ENCODE results near the gene SLC49A3. TPM values are rescaled to one million over a fixed set of nuclear protein-coding genes. Genes with fewer than 3 reads are reported as not detected.

The SLC49A3 gene
- total and polyA plus RNA-seq, 2 of the 13 experiments (the other 11 are each of a cell fraction or from before 2014, with no cell fraction given) = 0.07 to 0.17 TPM

GRCh38 chr4:655464-656151 is 33.3 kb downstream of the SLC49A3 start (continued):
- TF ChIP-seq, protein P1, sequence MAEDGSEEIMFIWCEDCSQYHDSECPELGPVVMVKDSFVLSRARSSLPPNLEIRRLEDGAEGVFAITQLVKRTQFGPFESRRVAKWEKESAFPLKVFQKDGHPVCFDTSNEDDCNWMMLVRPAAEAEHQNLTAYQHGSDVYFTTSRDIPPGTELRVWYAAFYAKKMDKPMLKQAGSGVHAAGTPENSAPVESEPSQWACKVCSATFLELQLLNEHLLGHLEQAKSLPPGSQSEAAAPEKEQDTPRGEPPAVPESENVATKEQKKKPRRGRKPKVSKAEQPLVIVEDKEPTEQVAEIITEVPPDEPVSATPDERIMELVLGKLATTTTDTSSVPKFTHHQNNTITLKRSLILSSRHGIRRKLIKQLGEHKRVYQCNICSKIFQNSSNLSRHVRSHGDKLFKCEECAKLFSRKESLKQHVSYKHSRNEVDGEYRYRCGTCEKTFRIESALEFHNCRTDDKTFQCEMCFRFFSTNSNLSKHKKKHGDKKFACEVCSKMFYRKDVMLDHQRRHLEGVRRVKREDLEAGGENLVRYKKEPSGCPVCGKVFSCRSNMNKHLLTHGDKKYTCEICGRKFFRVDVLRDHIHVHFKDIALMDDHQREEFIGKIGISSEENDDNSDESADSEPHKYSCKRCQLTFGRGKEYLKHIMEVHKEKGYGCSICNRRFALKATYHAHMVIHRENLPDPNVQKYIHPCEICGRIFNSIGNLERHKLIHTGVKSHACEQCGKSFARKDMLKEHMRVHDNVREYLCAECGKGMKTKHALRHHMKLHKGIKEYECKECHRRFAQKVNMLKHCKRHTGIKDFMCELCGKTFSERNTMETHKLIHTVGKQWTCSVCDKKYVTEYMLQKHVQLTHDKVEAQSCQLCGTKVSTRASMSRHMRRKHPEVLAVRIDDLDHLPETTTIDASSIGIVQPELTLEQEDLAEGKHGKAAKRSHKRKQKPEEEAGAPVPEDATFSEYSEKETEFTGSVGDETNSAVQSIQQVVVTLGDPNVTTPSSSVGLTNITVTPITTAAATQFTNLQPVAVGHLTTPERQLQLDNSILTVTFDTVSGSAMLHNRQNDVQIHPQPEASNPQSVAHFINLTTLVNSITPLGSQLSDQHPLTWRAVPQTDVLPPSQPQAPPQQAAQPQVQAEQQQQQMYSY (CRISPR knock-in tag; IDR thresholded peaks at IDR 0.05) = no peak
- peak; percentile 76 for TF ChIP-seq ZFX (CRISPR knock-in tag; IDR thresholded peaks at IDR 0.05; ENCODE audit: low read depth)
- peak; percentile 30; the same call in 1 of the 2 replicates for TF ChIP-seq HOXA3 (CRISPR knock-in tag; IDR thresholded peaks at IDR 0.05)
- TF ChIP-seq ZBTB37 (CRISPR knock-in tag; IDR thresholded peaks at IDR 0.05) = no peak
- peak; percentile 13; the same call in 1 of the 2 replicates for TF ChIP-seq ZFY (CRISPR knock-in tag; IDR thresholded peaks at IDR 0.05)
- 0 out of 2 replicates have a peak, but pooled peaks have one; percentile 35 for TF ChIP-seq ZSCAN31 (CRISPR knock-in tag; IDR thresholded peaks at IDR 0.05; ENCODE audit: low read depth)
- TF ChIP-seq, protein P2, sequence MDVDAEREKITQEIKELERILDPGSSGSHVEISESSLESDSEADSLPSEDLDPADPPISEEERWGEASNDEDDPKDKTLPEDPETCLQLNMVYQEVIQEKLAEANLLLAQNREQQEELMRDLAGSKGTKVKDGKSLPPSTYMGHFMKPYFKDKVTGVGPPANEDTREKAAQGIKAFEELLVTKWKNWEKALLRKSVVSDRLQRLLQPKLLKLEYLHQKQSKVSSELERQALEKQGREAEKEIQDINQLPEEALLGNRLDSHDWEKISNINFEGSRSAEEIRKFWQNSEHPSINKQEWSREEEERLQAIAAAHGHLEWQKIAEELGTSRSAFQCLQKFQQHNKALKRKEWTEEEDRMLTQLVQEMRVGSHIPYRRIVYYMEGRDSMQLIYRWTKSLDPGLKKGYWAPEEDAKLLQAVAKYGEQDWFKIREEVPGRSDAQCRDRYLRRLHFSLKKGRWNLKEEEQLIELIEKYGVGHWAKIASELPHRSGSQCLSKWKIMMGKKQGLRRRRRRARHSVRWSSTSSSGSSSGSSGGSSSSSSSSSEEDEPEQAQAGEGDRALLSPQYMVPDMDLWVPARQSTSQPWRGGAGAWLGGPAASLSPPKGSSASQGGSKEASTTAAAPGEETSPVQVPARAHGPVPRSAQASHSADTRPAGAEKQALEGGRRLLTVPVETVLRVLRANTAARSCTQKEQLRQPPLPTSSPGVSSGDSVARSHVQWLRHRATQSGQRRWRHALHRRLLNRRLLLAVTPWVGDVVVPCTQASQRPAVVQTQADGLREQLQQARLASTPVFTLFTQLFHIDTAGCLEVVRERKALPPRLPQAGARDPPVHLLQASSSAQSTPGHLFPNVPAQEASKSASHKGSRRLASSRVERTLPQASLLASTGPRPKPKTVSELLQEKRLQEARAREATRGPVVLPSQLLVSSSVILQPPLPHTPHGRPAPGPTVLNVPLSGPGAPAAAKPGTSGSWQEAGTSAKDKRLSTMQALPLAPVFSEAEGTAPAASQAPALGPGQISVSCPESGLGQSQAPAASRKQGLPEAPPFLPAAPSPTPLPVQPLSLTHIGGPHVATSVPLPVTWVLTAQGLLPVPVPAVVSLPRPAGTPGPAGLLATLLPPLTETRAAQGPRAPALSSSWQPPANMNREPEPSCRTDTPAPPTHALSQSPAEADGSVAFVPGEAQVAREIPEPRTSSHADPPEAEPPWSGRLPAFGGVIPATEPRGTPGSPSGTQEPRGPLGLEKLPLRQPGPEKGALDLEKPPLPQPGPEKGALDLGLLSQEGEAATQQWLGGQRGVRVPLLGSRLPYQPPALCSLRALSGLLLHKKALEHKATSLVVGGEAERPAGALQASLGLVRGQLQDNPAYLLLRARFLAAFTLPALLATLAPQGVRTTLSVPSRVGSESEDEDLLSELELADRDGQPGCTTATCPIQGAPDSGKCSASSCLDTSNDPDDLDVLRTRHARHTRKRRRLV (CRISPR knock-in tag; IDR thresholded peaks at IDR 0.05) = no peak
- TF ChIP-seq MNT (IDR thresholded peaks at IDR 0.05) = peak; percentile 65
- no peak for TF ChIP-seq AHR (CRISPR knock-in tag; IDR thresholded peaks at IDR 0.05)
- TF ChIP-seq THRA (CRISPR knock-in tag; IDR thresholded peaks at IDR 0.05; ENCODE audit: borderline replicate concordance) = no peak
- TF ChIP-seq, protein P3, sequence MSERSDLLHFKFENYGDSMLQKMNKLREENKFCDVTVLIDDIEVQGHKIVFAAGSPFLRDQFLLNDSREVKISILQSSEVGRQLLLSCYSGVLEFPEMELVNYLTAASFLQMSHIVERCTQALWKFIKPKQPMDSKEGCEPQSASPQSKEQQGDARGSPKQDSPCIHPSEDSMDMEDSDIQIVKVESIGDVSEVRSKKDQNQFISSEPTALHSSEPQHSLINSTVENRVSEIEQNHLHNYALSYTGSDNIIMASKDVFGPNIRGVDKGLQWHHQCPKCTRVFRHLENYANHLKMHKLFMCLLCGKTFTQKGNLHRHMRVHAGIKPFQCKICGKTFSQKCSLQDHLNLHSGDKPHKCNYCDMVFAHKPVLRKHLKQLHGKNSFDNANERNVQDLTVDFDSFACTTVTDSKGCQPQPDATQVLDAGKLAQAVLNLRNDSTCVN (CRISPR knock-in tag; IDR thresholded peaks at IDR 0.05; ENCODE audit: borderline replicate concordance) = 0 out of 2 replicates have a peak, but pooled peaks have one; percentile 11
- no peak for TF ChIP-seq RXRB (CRISPR knock-in tag; IDR thresholded peaks at IDR 0.05; ENCODE audit: borderline replicate concordance)
- peak; percentile 45; the same call in 1 of the 2 replicates for TF ChIP-seq NR2F2 (IDR thresholded peaks at IDR 0.05; ENCODE audit: borderline replicate concordance, low read depth)
- TF ChIP-seq NFIC (IDR thresholded peaks at IDR 0.05; ENCODE audit: low read length) = no peak
